Measurements from ENCODE around the gene CYFIP1. TPM values are rescaled to one million over a fixed set of nuclear protein-coding genes. Genes with fewer than 3 reads are reported as not detected.

CYFIP1 gene
- total RNA-seq, 1 experiment from 2014 or later = 205 TPM

- peaks cover under 1% of the 10 kb centered on the region for H3K4me1 Mint-ChIP-seq (ENCODE audit: low read depth, unreplicated experiment)
- H3K4me3 Mint-ChIP-seq (ENCODE audit: unreplicated experiment) = no peak overlapping the region
- H3K9me3 Mint-ChIP-seq (ENCODE audit: unreplicated experiment) = no peaks in the 10 kb centered on the region
- no peaks in the 10 kb centered on the region for H3K27me3 Mint-ChIP-seq (ENCODE audit: insufficient read depth, unreplicated experiment)
- TF ChIP-seq CTCF (IDR thresholded peaks at IDR 0.05; ENCODE audit: insufficient read depth in 1 of 2, low read depth in 1 of 2, low read length in 1 of 2, severe bottlenecking in 1 of 2, unreplicated experiment in 1 of 2) = no peak
- no peak overlapping the region for H3K27ac Mint-ChIP-seq (ENCODE audit: unreplicated experiment)
- CTCF ChIA-PET = no interaction called here
- Histone ChIP-seq H3K9me3 (no peaks in the 10 kb centered on the region), H3K4me3 (ENCODE audit: low read depth, low read length) (no peak overlapping the region), H3K36me3 (ENCODE audit: control insufficient read depth, insufficient read depth, low read length) (no peaks in the 10 kb centered on the region), H3K4me1 (no peaks in the 10 kb centered on the region), H3K27me3 (replicated peaks; ENCODE audit: control insufficient read depth, insufficient read depth, low read length) (no peaks in the 10 kb centered on the region)
- no TSS peak for BruUV-seq (replicated peaks)
- intact Hi-C loops (cut with micrococcal nuclease; ENCODE audit: unreplicated experiment) = no loop called here
- DNase-seq = no peak
- POLR2A ChIA-PET = no interaction called here
- peaks cover 7% of the 10 kb centered on the region for H3K36me3 Mint-ChIP-seq (ENCODE audit: insufficient read depth, unreplicated experiment)
These were observed 23.2 kb downstream of the CYFIP1 start for GRCh38 chr15:22956978-22957260.

GRCh38 chr15:22956257-22956977 lies 23.8 kb downstream of the CYFIP1 start:
- H3K4me3 Mint-ChIP-seq (ENCODE audit: unreplicated experiment) = no peak overlapping the region
- no peaks in the 10 kb centered on the region for H3K4me1 Mint-ChIP-seq (ENCODE audit: low read depth, unreplicated experiment)
- H3K27me3 Mint-ChIP-seq (ENCODE audit: insufficient read depth, unreplicated experiment) = no peaks in the 10 kb centered on the region
- Histone ChIP-seq H3K27me3 (replicated peaks; ENCODE audit: control insufficient read depth, insufficient read depth, low read length) (no peaks in the 10 kb centered on the region), H3K36me3 (ENCODE audit: control insufficient read depth, insufficient read depth, low read length) (no peaks in the 10 kb centered on the region), H3K9me3 (no peaks in the 10 kb centered on the region), H3K4me1 (no peaks in the 10 kb centered on the region), H3K4me3 (ENCODE audit: low read depth, low read length) (no peak overlapping the region)
- no peaks in the 10 kb centered on the region for H3K9me3 Mint-ChIP-seq (ENCODE audit: unreplicated experiment)
- DNase-seq = no peak
- H3K27ac Mint-ChIP-seq (ENCODE audit: unreplicated experiment) = no peak overlapping the region
- BruUV-seq (replicated peaks) = no TSS peak
- intact Hi-C loops (cut with micrococcal nuclease; ENCODE audit: unreplicated experiment) = no loop called here
- peaks cover 12% of the 10 kb centered on the region for H3K36me3 Mint-ChIP-seq (ENCODE audit: insufficient read depth, unreplicated experiment)
- TF ChIP-seq CTCF (IDR thresholded peaks at IDR 0.05; ENCODE audit: insufficient read depth in 1 of 2, low read depth in 1 of 2, low read length in 1 of 2, severe bottlenecking in 1 of 2, unreplicated experiment in 1 of 2) = no peak
- ChIA-PET POLR2A (no interaction called here), CTCF (no interaction called here)

- Mint-ChIP-seq H3K4me3 (ENCODE audit: unreplicated experiment) (no peak overlapping the region), H3K36me3 (ENCODE audit: insufficient read depth, unreplicated experiment) (peaks cover 16% of the 10 kb centered on the region), H3K4me1 (ENCODE audit: low read depth, unreplicated experiment) (peaks cover under 1% of the 10 kb centered on the region), H3K27ac (ENCODE audit: unreplicated experiment) (no peak overlapping the region), H3K27me3 (ENCODE audit: insufficient read depth, unreplicated experiment) (no peaks in the 10 kb centered on the region), H3K9me3 (ENCODE audit: unreplicated experiment) (no peaks in the 10 kb centered on the region)
- no peak for DNase-seq
- no TSS peak for BruUV-seq (replicated peaks)
- ChIA-PET POLR2A (no interaction called here), CTCF (no interaction called here)
- Histone ChIP-seq H3K36me3 (ENCODE audit: control insufficient read depth, insufficient read depth, low read length) (no peaks in the 10 kb centered on the region), H3K9me3 (no peaks in the 10 kb centered on the region), H3K27me3 (replicated peaks; ENCODE audit: control insufficient read depth, insufficient read depth, low read length) (no peaks in the 10 kb centered on the region), H3K4me3 (ENCODE audit: low read depth, low read length) (no peak overlapping the region), H3K4me1 (no peaks in the 10 kb centered on the region)
- intact Hi-C loops (cut with micrococcal nuclease; ENCODE audit: unreplicated experiment) = no loop called here
- no peak for TF ChIP-seq CTCF (IDR thresholded peaks at IDR 0.05; ENCODE audit: insufficient read depth in 1 of 2, low read depth in 1 of 2, low read length in 1 of 2, severe bottlenecking in 1 of 2, unreplicated experiment in 1 of 2)
These were observed 24.5 kb downstream of the CYFIP1 start for GRCh38 chr15:22955544-22956119.
